Skin epidermis (tissue), 12 donors: ENCODE data around the gene CNOT3.

Experiments
- H3K27ac ChIP-seq, 21 experiments: fragments of 200-600 bp; sonication (generic) in 11 of 21; one replicate each; pipeline ENCODE4 v1.5.0; 2020; ENCODE audit warnings: mild to moderate bottlenecking in 3 of 21, inconsistent platforms in 2 of 21, moderate library complexity in 2 of 21
- H3K4me3 ChIP-seq, 7 experiments: fragments of 200-600 bp; sonication (generic) in 2 of 7; one replicate each; pipeline ENCODE4 v1.5.0; 2020; ENCODE audit warnings: inconsistent platforms in 2 of 7, mild to moderate bottlenecking in 2 of 7, moderate library complexity in 1 of 7

The CNOT3 gene

GRCh38 chr19:54115109-54116063, 22.2 kb upstream of the CNOT3 start, which contains the start of the genes PRPF31 and TFPT:
Gene PRPF31 (plus strand): TSS chr19:54115754. CDS start chr19:54118279, 2,525 bp downstream.
Gene TFPT (minus strand): TSS chr19:54115657. CDS start chr19:54115269, 388 bp downstream.
- Histone ChIP-seq H3K4me3 (peak within 1 kb of the TSS; percentile 66 to 95 (median 89)), H3K27ac (peak within 1 kb of the TSS; percentile 71 to 99 (median 90))

- Histone ChIP-seq H3K27ac (no peak overlapping the region), H3K4me3 (no peak overlapping the region)
Observed at GRCh38 chr19:54121259-54121658, 16.3 kb upstream of the CNOT3 start.

GRCh38 chr19:54123682-54124081, 13.9 kb upstream of the CNOT3 start:
- Histone ChIP-seq H3K27ac (no peak overlapping the region), H3K4me3 (no peak overlapping the region)

GRCh38 chr19:54124393-54124792, 13.2 kb upstream of the CNOT3 start:
- Histone ChIP-seq H3K27ac (no peak overlapping the region), H3K4me3 (no peak overlapping the region)

GRCh38 chr19:54125713-54126112, 11.8 kb upstream of the CNOT3 start:
- no peak overlapping the region for H3K27ac ChIP-seq
- H3K4me3 ChIP-seq: no peak overlapping the region

GRCh38 chr19:54127688-54128440, 9.7 kb upstream of the CNOT3 start:
- Histone ChIP-seq H3K4me3 (no peak overlapping the region), H3K27ac (no peak overlapping the region)

- no peak overlapping the region for H3K4me3 ChIP-seq
- H3K27ac ChIP-seq: no peak overlapping the region
Observed at GRCh38 chr19:54128441-54128725, 9.2 kb upstream of the CNOT3 start.

- Histone ChIP-seq H3K27ac (no peak overlapping the region), H3K4me3 (no peak overlapping the region)
Observed at GRCh38 chr19:54128796-54129616, 8.6 kb upstream of the CNOT3 start.

GRCh38 chr19:54129617-54129996, 8.0 kb upstream of the CNOT3 start:
- no peak overlapping the region for H3K4me3 ChIP-seq
- no peak overlapping the region for H3K27ac ChIP-seq

GRCh38 chr19:54133312-54133956, 4.1 kb upstream of the CNOT3 start:
- no peak overlapping the region for H3K27ac ChIP-seq
- H3K4me3 ChIP-seq: no peak overlapping the region

- Histone ChIP-seq H3K27ac (peak overlapping the region in 3 of 21 experiments; percentile 14 to 34 (median 31)), H3K4me3 (no peak overlapping the region)
Observed at GRCh38 chr19:54133957-54134590, 3.5 kb upstream of the CNOT3 start.

- Histone ChIP-seq H3K4me3 (peak overlapping the region; percentile 18 to 45 (median 35)), H3K27ac (peak overlapping the region in 12 of 21 experiments; percentile 20 to 100 (median 60))
Observed at GRCh38 chr19:54136086-54136863, 1.3 kb upstream of the CNOT3 start.

- H3K4me3 ChIP-seq: peak overlapping the region; percentile 69 to 100 (median 96)
- peak overlapping the region in 20 of 21 experiments; percentile 92 to 100 (median 99) for H3K27ac ChIP-seq
Observed at GRCh38 chr19:54136864-54137698, 481 bp upstream of the CNOT3 start.

- Histone ChIP-seq H3K4me3 (peak overlapping the region; percentile 69 to 100 (median 96)), H3K27ac (peak overlapping the region in 20 of 21 experiments; percentile 92 to 100 (median 99))
Observed at GRCh38 chr19:54138489-54139256, 1.1 kb downstream of the CNOT3 start.

- no peak overlapping the region for H3K4me3 ChIP-seq
- H3K27ac ChIP-seq: peak overlapping the region in 8 of 21 experiments; percentile 7 to 77 (median 70)
Observed at GRCh38 chr19:54141356-54141755, 3.8 kb downstream of the CNOT3 start.

GRCh38 chr19:54142166-54142780, 4.7 kb downstream of the CNOT3 start:
- H3K4me3 ChIP-seq: no peak overlapping the region
- H3K27ac ChIP-seq: peak overlapping the region in 6 of 21 experiments; percentile 16 to 77 (median 70)
